Transverse colon (tissue), 4 donors: Measurements from ENCODE around the gene TFIP11. TPM values are rescaled to one million over a fixed set of nuclear protein-coding genes. Genes with fewer than 3 reads are reported as not detected.

ENCODE experiments used
- DNase-seq: peaks from one replicate; pipeline ENCODE4 v3.0.0-alpha.2; 2019
- H3K27ac ChIP-seq, 4 donors: fragments of 200-600 bp; sonication (generic); 2 replicates each; pipeline ENCODE4 v1.5.1; 2016 to 2018; ENCODE audit warnings: inconsistent platforms in 4 of 4
- H3K27me3 ChIP-seq: fragments of 200-600 bp; sonication (generic); 2 replicates; pipeline ENCODE4 v1.5.1; 2017; ENCODE audit warnings: inconsistent platforms
- H3K36me3 ChIP-seq, 4 donors: fragments of 200-600 bp; sonication (generic); 2 replicates each; pipeline ENCODE4 v1.5.1; 2017 to 2019; ENCODE audit warnings: inconsistent platforms in 4 of 4
- H3K4me1 ChIP-seq, 4 donors: fragments of 200-600 bp; sonication (generic); 2 replicates each; pipeline ENCODE4 v1.5.1; 2017 to 2020; ENCODE audit warnings: inconsistent platforms in 4 of 4
- H3K4me3 ChIP-seq, 4 donors: fragments of 200-600 bp; sonication (generic); 1 replicate in 1 of 4; 2 replicates in 3 of 4; pipeline versions ENCODE4 v1.5.1 to v1.6.1; 2017 to 2019; ENCODE audit warnings: inconsistent platforms in 4 of 4
- H3K9me3 ChIP-seq, 2 donors: fragments of 200-600 bp; sonication (generic); 2 replicates each; pipeline ENCODE4 v1.5.1; 2017 to 2019; ENCODE audit warnings: inconsistent platforms in 2 of 2
- CTCF ChIP-seq, 5 experiments: fragments of 200-600 bp in 3 of 5; fragments of 450-650 bp in 2 of 5; sonication (generic) in 3 of 5; IDR thresholded peaks; 1 replicate in 2 of 5; 2 replicates in 3 of 5; pipeline ENCODE4 v1.5.1; 2016 to 2017; ENCODE audit warnings: antibody characterized with exemption in 5 of 5, inconsistent platforms in 3 of 5, mild to moderate bottlenecking in 2 of 5, moderate library complexity in 1 of 5
- EP300 ChIP-seq: sonication (generic); formaldehyde crosslinking; IDR thresholded peaks from one replicate; pipeline ENCODE4 v1.6.1; 2017; ENCODE audit warnings: antibody characterized with exemption, low read depth
- POLR2A ChIP-seq: fragments of 450-650 bp; IDR thresholded peaks from one replicate; pipeline ENCODE4 v1.6.1; 2016; ENCODE audit warnings: antibody characterized with exemption, mild to moderate bottlenecking, moderate library complexity
- POLR2AphosphoS5 ChIP-seq, 3 donors: sonication (generic); formaldehyde crosslinking; IDR thresholded peaks; one replicate each; pipeline ENCODE4 v1.6.1; 2016; ENCODE audit warnings: antibody characterized with exemption in 3 of 3
- WGBS, 2 donors: methylation state at CpG; one replicate each; pipeline ENCODE4 v1.1.5; 2018; ENCODE audit warnings: low coverage in 1 of 2; 5-methylcytosine and 5-hydroxymethylcytosine counted together
- in situ Hi-C, 4 donors: fragments of 200-750 bp; cut with MboI; loops; one replicate each; pipeline versions ENCODE4 v1.15.0 to v1.15.1; 2017; ENCODE audit warnings: low sequenced_read_pairs in 3 of 4, low pct_ligation_motif_present in 1 of 4, low pct_unique_long_range_greater_than_20kb in 1 of 4
- intact Hi-C: fragments of 100-400 bp; cut with DNase I; formaldehyde crosslinking; loops from one replicate; pipeline ENCODE4 v1.15.1; 2023; ENCODE audit warnings: low total_unique reads
- total RNA-seq, 4 donors: library from RNA; depleted of rRNA; stranded (reverse); fragments of >200 nt; gene quantifications; one replicate each; pipeline ENCODE4 v1.1.0, GENCODE V29; 2016

The TFIP11 gene
- total RNA-seq, 4 donors from 2014 or later, result 5.2 to 33.7 (median 31.1) TPM

GRCh38 chr22:26450453-26451185, 61.7 kb downstream of the TFIP11 start:
- H3K36me3 ChIP-seq, result peaks cover 0 to 18% (median 3%) of the 10 kb centered on the region in 4 donors
- no peak overlapping the region for H3K27ac ChIP-seq
- no peaks in the 10 kb centered on the region for H3K27me3 ChIP-seq
- 74 to 91% methylated on average over 7 to 9 of the region's 9 CpGs for WGBS, 2 donors
- H3K4me1 ChIP-seq, result no peaks in the 10 kb centered on the region
- intact Hi-C loops (no loop called here), in situ Hi-C loops (loop anchor here in 1 of 4 donors (5.0 kb wide), 1 partner anchor 43 kb away; no protein-coding TSS in a partner anchor)
- H3K4me3 ChIP-seq, result no peak overlapping the region
- H3K9me3 ChIP-seq, result no peaks in the 10 kb centered on the region
- TF ChIP-seq POLR2A, result no peak
- TF ChIP-seq CTCF (IDR thresholded peaks at IDR 0.05), result no peak
- TF ChIP-seq EP300, result no peak
- TF ChIP-seq POLR2AphosphoS5 (IDR thresholded peaks at IDR 0.05), result no peak
- no peak for DNase-seq

- Histone ChIP-seq H3K4me1 (no peaks in the 10 kb centered on the region), H3K36me3 (peaks cover 0 to 17% (median 1%) of the 10 kb centered on the region in 4 donors), H3K4me3 (no peak overlapping the region), H3K27ac (no peak overlapping the region), H3K27me3 (no peaks in the 10 kb centered on the region), H3K9me3 (no peaks in the 10 kb centered on the region)
- 80% methylated on average over 6 of the region's 6 CpGs; no CpG with 5 or more reads in 1 of the 2 donors for WGBS, 2 donors
- TF ChIP-seq CTCF (IDR thresholded peaks at IDR 0.05) (no peak), POLR2A (no peak), POLR2AphosphoS5 (IDR thresholded peaks at IDR 0.05) (no peak), EP300 (no peak)
- in situ Hi-C loops (no loop called here), intact Hi-C loops (no loop called here)
- DNase-seq, result no peak
Observed at GRCh38 chr22:26448941-26449340, 63.3 kb downstream of the TFIP11 start.

GRCh38 chr22:26448334-26448733, 63.9 kb downstream of the TFIP11 start:
- TF ChIP-seq POLR2A (no peak), EP300 (no peak), CTCF (IDR thresholded peaks at IDR 0.05) (no peak)
- 50 to 77% methylated on average over 3 to 4 of the region's 5 CpGs for WGBS, 2 donors
- no peaks in the 10 kb centered on the region for H3K27me3 ChIP-seq
- H3K4me3 ChIP-seq, result no peak overlapping the region
- intact Hi-C loops, result no loop called here
- H3K27ac ChIP-seq, result no peak overlapping the region
- H3K36me3 ChIP-seq, result peaks cover 0 to 11% (median 0%) of the 10 kb centered on the region in 4 donors
- H3K4me1 ChIP-seq, result no peaks in the 10 kb centered on the region
- DNase-seq, result no peak
- in situ Hi-C loops, result no loop called here
- no peaks in the 10 kb centered on the region for H3K9me3 ChIP-seq

GRCh38 chr22:26447584-26448329, 64.5 kb downstream of the TFIP11 start:
- in situ Hi-C loops (no loop called here), intact Hi-C loops (no loop called here)
- peaks cover 0 to 6% (median 0%) of the 10 kb centered on the region in 4 donors for H3K36me3 ChIP-seq
- WGBS, 2 donors, result 67 to 79% methylated on average over 4 to 11 of the region's 15 CpGs
- H3K4me3 ChIP-seq, result no peak overlapping the region
- TF ChIP-seq CTCF (IDR thresholded peaks at IDR 0.05) (no peak), POLR2AphosphoS5 (IDR thresholded peaks at IDR 0.05) (no peak), POLR2A (no peak), EP300 (no peak)
- no peaks in the 10 kb centered on the region for H3K27me3 ChIP-seq
- peak overlapping the region in 2 of 4 donors; percentile 21 to 68 for H3K27ac ChIP-seq
- no peak for DNase-seq
- no peaks in the 10 kb centered on the region for H3K4me1 ChIP-seq
- H3K9me3 ChIP-seq, result no peaks in the 10 kb centered on the region
